SKM-1 treated with dmso at 0.1 percent for 144 hours (cell line): ENCODE results near the gene EGLN1.

Source experiments
- DNase-seq: peaks from one replicate; lab custom pipeline; 2025; ENCODE audit not compliant: unreplicated experiment; lab: John Stamatoyannopoulos, UW

EGLN1 gene

DNA sequence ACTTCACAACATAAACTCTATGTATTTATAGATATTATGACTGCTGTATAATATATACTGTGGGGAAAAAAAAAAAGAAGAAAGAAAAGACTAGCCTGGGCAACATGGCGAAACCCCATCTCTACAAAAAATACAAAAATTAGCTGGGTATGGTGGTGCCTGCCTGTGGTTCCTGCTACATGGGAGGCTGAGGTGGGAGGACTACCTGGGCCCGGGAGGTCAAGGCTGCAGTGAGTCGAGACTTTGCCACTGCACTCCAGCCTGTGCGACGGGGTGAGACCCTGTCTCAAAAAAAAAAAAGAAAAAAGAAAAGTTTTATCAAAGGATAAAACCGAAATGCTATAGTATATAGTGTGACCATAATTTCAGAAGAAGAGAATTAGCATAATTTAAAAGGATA lies 87.1 kb downstream of the EGLN1 start:
- DNase-seq = no peak

- DNase-seq = no peak
These were observed 87.9 kb downstream of the EGLN1 start for GRCh38 chr1:231334079-231334666.

- no peak for DNase-seq
These were observed 89.3 kb downstream of the EGLN1 start for GRCh38 chr1:231332761-231333160.

DNA sequence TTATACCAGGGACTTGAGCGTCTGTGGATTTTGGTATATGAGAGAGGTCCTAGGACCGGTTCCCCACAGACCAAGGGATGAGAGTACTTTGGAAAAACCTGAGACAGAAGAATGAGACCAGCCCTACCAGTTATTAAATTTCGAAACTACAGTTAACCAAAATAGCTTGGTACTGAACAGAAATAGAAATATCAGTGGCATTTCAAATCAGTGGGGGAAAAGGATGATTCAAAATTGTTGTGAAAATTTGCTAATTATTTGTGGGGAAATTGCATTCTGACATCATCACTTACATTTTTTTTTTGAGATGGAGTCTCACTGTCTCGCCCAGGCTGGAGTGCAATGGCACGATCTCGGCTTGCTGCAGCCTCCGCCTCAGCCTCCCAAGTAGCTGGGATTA lies 92.6 kb downstream of the EGLN1 start:
- DNase-seq = no peak

DNA sequence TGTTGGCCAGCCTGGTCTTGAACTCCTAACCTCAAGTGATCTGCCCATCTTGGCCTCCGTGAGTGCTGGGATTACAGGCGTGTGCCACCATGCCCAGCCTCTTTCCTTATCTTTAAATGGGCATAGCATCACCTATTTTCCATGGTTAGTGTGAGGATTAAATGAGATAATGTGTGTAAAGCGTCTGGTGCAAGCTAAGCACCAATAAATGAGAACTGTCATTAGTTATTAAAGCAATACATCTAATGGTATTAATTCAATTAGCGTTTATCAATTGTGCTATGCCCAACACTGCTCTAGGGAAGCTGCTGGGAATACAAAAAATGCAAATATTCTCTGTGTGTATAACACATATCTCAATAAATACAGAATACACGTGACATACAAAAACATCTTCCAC lies 94.5 kb downstream of the EGLN1 start:
- DNase-seq = no peak

DNA sequence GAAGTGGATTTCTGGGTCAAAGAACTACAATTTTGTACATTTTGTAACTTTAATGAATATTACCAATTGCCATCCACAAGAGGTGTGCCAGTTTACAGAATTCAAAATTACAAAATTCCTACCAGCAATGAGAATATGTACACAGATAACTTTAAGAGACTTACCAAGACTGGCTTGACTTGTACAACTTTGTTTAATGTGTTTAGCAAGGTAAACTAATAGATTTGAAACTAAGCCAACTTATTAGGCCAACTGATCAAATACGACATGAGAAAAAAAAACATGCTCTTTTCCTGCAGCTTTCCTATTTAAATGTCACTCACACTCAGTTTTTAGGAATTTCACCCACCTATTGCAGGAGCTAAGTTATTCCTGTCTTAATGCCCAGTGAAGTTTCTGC lies 95.8 kb downstream of the EGLN1 start:
- no peak for DNase-seq

GRCh38 chr1:231324660-231325059 lies 97.4 kb downstream of the EGLN1 start:
- DNase-seq = no peak

DNA sequence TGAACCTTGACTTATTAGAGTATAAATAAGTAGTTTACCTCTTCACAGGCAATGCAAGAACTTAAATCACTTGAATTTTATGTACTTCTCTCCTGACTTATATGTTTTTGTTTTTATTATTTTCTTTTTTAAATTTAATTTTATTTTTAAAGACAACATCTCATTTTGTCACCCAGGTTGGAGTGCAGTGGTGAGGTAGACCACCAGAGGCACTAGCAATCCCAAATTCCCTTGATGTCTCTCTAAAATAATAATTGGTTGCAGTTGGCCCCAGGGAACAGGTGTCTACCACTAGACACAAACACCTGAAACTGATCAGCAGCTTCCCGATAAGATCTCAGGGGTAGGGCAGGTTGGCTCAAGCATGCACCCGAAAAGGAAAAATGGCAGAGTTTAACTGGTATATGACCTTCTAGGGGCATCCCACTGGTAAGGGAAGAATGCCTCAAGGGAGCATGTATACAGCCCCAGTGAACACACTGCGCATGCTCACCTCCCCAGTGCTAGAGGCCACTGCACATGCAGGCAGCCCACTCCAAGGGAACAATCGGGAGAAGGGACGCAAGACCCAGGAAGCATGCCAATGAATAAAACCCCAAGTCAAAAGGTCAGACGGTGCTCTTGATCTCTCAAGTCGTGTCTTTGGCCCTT lies 99.1 kb downstream of the EGLN1 start:
- DNase-seq = no peak

- no peak for DNase-seq
These were observed 103.0 kb downstream of the EGLN1 start for GRCh38 chr1:231319080-231319479.

GRCh38 chr1:231318568-231318967 lies 103.5 kb downstream of the EGLN1 start:
- no peak for DNase-seq

DNA sequence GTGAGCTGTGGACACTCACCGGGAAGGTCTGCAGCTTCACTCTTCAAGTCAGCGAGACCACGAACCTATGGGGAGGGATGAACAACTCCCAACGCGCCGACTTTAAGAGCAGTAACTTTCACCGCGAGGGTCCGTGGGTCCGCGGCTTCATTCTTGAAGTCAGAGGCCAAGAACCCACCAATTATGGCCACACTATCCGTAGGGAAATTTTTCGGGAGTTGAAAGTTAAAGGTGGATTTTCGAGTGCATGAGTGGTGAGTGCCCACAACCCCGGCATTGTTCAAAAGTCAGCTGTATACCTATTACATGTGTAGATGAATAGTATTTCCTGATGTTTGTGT lies 104.1 kb downstream of the EGLN1 start:
- no peak for DNase-seq

DNA sequence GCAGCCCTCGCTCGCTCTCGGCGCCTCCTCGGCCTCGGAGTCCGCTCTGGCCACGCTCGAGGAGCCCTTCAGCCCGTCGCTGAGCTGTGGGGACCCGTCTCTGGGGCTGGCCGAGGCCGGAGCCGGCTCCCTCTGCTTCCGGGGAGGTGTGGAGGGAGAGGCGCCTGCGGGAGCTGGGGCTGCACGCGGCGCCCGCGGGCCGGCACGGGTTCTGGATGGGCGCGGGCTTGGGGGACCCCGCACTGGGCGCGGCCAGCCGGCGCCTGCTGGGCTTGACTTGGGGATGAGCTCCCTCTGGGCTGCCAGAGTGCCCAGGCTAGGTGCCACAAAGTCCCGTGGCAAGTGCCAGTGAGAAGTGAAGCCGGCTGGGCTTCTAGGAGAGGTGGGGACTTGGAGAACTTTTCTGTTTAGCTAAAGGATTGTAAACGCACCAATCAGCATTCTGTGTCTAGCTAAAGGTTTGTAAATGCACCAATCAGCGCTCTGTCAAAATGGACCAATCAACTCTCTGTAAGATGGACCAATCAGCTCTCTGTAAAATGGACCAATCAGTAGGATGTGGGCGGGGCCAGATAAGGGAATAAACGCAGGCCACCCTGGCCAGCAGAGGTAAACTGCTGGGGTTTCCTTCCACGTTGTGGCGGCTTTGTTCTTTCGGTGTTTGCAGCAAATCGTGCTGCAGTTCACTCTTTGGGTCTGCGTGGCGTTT lies 104.6 kb downstream of the EGLN1 start:
- DNase-seq = no peak

DNA sequence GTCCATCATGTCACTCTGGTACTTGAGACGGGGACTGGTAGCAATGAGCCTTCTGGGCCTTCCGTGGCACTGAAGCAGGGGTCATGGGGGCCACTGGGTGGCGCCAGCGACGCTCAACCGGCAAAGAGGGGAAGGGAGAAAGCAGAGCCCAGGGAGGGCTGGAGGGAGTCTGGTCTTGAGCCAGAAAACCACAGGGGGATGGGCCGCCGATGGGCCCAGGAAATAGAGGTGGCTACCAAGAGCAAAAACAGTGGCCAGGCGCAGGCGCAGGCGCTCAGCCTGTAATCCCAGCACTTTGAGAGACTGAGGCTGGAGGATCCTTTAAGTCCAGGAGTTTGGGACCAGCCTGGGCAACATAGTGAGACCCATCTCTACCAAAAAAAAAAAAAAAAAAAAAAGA lies 106.2 kb downstream of the EGLN1 start:
- DNase-seq = peak; percentile 68
